Skeletal muscle satellite cell (primary cell): ENCODE data around the gene TCOF1.

Experiments
- H3K27me3 ChIP-seq: 2 replicates; pipeline ENCODE4 v1.7.0; 2013; ENCODE audit warnings: low read length; ENCODE audit not compliant: control insufficient read depth, insufficient read depth
- H3K36me3 ChIP-seq: 2 replicates; pipeline ENCODE4 v1.7.0; 2013; ENCODE audit warnings: mild to moderate bottlenecking, control low read depth, low read length; ENCODE audit not compliant: insufficient read depth
- H3K4me1 ChIP-seq: 2 replicates; pipeline ENCODE4 v1.7.0; 2013; ENCODE audit warnings: low read length; ENCODE audit not compliant: control insufficient read depth, insufficient read depth
- H3K4me2 ChIP-seq: 2 replicates; pipeline ENCODE4 v1.7.0; 2013; ENCODE audit warnings: mild to moderate bottlenecking, low read length
- H3K4me3 ChIP-seq: 2 replicates; pipeline ENCODE4 v1.7.0; 2013; ENCODE audit warnings: low read length
- H3K9ac ChIP-seq: 2 replicates; pipeline ENCODE4 v1.7.0; 2013; ENCODE audit warnings: mild to moderate bottlenecking, low read depth, low read length, moderate library complexity
- H3K9me3 ChIP-seq: replicated peaks from 2 replicates; pipeline ENCODE4 v1.7.0; 2013; ENCODE audit warnings: mild to moderate bottlenecking, control low read depth, low read length

The TCOF1 gene

DNA sequence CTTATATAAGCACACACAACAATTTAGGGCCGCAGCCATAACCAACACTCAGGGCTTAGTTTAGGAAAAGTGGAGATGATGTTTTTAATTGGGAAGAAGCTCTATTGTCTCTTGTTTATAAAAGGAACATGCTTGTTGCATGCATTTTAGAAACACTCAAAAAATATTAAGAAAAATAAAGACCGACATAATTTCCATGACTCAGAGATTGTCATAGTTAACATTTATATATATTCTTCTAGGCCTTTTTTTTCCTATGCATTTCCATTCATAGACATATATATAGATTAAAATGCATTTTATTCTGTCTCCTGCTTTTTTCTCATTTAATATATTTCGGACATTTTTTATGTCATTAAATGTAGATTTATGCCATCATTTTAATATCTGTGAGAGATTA is 41.2 kb upstream of the TCOF1 start:
- Histone ChIP-seq H3K9me3 (no peaks in the 10 kb centered on the region), H3K36me3 (no peaks in the 10 kb centered on the region), H3K27me3 (no peaks in the 10 kb centered on the region), H3K4me3 (no peak overlapping the region), H3K4me2 (no peak overlapping the region), H3K9ac (peak overlapping the region; percentile 32), H3K4me1 (peaks cover 54% of the 10 kb centered on the region)

- Histone ChIP-seq H3K9me3 (no peaks in the 10 kb centered on the region), H3K4me3 (peak overlapping the region; percentile 17), H3K36me3 (no peaks in the 10 kb centered on the region), H3K9ac (peak overlapping the region; percentile 59), H3K4me2 (peak overlapping the region; percentile 48), H3K27me3 (no peaks in the 10 kb centered on the region), H3K4me1 (peaks cover 55% of the 10 kb centered on the region)
Measured at GRCh38 chr5:150317048-150318003, 40.2 kb upstream of the TCOF1 start.

- no peaks in the 10 kb centered on the region for H3K36me3 ChIP-seq
- no peak overlapping the region for H3K4me3 ChIP-seq
- H3K4me1 ChIP-seq = peaks cover 53% of the 10 kb centered on the region
- no peaks in the 10 kb centered on the region for H3K27me3 ChIP-seq
- no peak overlapping the region for H3K4me2 ChIP-seq
- H3K9me3 ChIP-seq = no peaks in the 10 kb centered on the region
- no peak overlapping the region for H3K9ac ChIP-seq
Measured at GRCh38 chr5:150318613-150319483, 38.6 kb upstream of the TCOF1 start.

DNA sequence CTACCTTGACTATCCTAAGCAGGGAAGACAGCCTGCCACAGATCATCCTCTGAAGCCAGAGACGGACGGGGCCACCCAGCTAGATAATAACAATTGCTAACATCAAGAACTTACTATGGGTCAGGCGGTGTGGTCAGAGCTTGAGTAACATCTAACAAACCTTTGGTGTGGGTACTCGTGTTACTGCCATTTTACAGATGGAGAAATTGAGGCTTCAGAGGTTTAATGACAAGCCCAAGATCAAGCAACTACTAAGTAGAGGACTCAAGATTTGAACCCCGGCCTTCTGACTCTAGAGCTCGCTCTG is 38.1 kb upstream of the TCOF1 start:
- no peak overlapping the region for H3K4me2 ChIP-seq
- H3K4me1 ChIP-seq = peaks cover 48% of the 10 kb centered on the region
- no peaks in the 10 kb centered on the region for H3K9me3 ChIP-seq
- no peaks in the 10 kb centered on the region for H3K36me3 ChIP-seq
- no peaks in the 10 kb centered on the region for H3K27me3 ChIP-seq
- no peak overlapping the region for H3K4me3 ChIP-seq
- H3K9ac ChIP-seq = peak overlapping the region; percentile 3

DNA sequence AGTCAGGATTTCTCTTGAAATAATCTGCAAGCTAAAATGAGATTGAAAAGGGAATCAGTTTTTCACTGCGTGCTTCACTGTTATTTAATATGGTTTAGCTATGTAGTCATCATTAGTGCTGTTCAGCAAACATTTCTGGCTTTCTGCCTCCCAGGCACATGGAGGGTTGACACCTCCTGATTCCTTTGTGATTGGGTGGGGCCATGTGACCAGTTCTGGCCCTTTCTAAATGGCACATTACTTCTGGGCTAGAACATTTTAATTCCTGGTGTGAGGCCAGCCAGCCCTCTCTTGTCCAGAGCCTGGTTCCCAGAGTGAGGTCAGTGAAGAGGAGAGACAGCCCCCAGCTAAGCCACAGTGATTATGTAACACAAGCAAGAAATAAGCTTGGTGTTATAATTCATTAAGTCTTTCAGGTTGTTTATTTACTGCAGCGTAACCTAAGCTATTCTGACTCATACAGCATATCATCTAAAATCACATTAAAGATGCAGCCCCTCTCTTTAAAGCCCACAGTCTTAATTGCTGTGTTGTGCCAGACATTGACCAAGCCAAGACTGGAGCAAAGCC is 37.4 kb upstream of the TCOF1 start:
- H3K9ac ChIP-seq = peak overlapping the region; percentile 3
- H3K27me3 ChIP-seq = no peaks in the 10 kb centered on the region
- no peaks in the 10 kb centered on the region for H3K36me3 ChIP-seq
- H3K4me1 ChIP-seq = peaks cover 48% of the 10 kb centered on the region
- H3K4me3 ChIP-seq = no peak overlapping the region
- H3K4me2 ChIP-seq = no peak overlapping the region
- no peaks in the 10 kb centered on the region for H3K9me3 ChIP-seq

DNA sequence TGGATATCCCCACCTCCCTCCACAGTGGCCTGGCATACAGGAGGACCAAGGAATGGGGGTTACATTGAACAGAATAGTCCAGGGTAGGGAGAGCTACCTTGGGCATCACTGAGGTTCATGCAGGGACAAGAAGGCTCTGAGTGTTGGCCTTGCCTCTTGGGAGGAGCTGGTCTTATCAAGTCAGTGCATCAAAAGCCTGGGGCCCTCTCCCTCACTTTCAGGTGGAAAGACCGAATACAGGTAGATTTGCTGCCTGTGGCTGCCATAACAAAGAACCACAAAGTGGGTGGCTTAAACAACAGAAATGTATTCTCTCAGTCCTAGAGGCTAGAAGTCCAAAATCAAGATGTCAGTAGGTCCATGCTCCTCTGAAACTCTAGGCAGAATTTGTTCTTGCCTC is 36.3 kb upstream of the TCOF1 start:
- H3K36me3 ChIP-seq = no peaks in the 10 kb centered on the region
- no peaks in the 10 kb centered on the region for H3K9me3 ChIP-seq
- no peak overlapping the region for H3K9ac ChIP-seq
- no peak overlapping the region for H3K4me3 ChIP-seq
- no peak overlapping the region for H3K4me2 ChIP-seq
- H3K4me1 ChIP-seq = peaks cover 48% of the 10 kb centered on the region
- H3K27me3 ChIP-seq = no peaks in the 10 kb centered on the region

GRCh38 chr5:150321784-150322183 is 35.7 kb upstream of the TCOF1 start:
- Histone ChIP-seq H3K27me3 (no peaks in the 10 kb centered on the region), H3K9ac (no peak overlapping the region), H3K9me3 (no peaks in the 10 kb centered on the region), H3K36me3 (no peaks in the 10 kb centered on the region), H3K4me3 (no peak overlapping the region), H3K4me1 (peaks cover 44% of the 10 kb centered on the region), H3K4me2 (no peak overlapping the region)

GRCh38 chr5:150322202-150322601 is 35.3 kb upstream of the TCOF1 start:
- Histone ChIP-seq H3K4me2 (no peak overlapping the region), H3K4me3 (no peak overlapping the region), H3K36me3 (no peaks in the 10 kb centered on the region), H3K9ac (no peak overlapping the region), H3K9me3 (no peaks in the 10 kb centered on the region), H3K4me1 (peaks cover 40% of the 10 kb centered on the region), H3K27me3 (no peaks in the 10 kb centered on the region)

- no peak overlapping the region for H3K9ac ChIP-seq
- H3K4me1 ChIP-seq = peaks cover 31% of the 10 kb centered on the region
- H3K4me3 ChIP-seq = no peak overlapping the region
Measured at GRCh38 chr5:150323092-150323491, 34.4 kb upstream of the TCOF1 start.

DNA sequence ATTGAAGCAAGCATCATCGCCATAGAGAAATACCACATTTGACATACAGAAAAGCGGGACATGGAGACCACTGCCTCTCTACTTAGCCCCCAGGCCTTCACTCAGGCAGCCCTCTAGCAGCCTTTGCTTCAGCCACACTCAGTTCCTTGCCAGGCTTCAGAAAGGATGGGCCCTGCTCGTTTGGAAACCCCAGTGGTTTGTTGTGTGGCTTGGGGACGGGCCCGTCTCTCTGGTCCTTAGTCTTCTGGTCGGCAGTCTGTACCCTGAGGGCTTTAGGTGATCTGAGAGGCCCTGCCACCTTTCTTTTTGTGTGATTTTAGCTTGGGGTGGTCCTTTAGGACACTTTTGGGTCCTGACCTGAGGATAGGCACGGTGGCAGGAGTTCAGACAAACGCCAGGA is 33.7 kb upstream of the TCOF1 start:
- no peaks in the 10 kb centered on the region for H3K27me3 ChIP-seq
- no peak overlapping the region for H3K4me3 ChIP-seq
- no peaks in the 10 kb centered on the region for H3K36me3 ChIP-seq
- H3K9ac ChIP-seq = no peak overlapping the region
- H3K9me3 ChIP-seq = no peaks in the 10 kb centered on the region
- H3K4me1 ChIP-seq = peaks cover 24% of the 10 kb centered on the region
- H3K4me2 ChIP-seq = no peak overlapping the region

More at GRCh38 chr5:150323092-150323491, 34.4 kb upstream of the TCOF1 start:
- H3K27me3 ChIP-seq = no peaks in the 10 kb centered on the region
- no peaks in the 10 kb centered on the region for H3K9me3 ChIP-seq
- no peak overlapping the region for H3K4me2 ChIP-seq
- no peaks in the 10 kb centered on the region for H3K36me3 ChIP-seq

- no peaks in the 10 kb centered on the region for H3K36me3 ChIP-seq
- H3K4me1 ChIP-seq = peaks cover 8% of the 10 kb centered on the region
- no peaks in the 10 kb centered on the region for H3K27me3 ChIP-seq
- no peak overlapping the region for H3K4me3 ChIP-seq
- H3K4me2 ChIP-seq = no peak overlapping the region
- no peaks in the 10 kb centered on the region for H3K9me3 ChIP-seq
- no peak overlapping the region for H3K9ac ChIP-seq
Measured at GRCh38 chr5:150325426-150325825, 32.1 kb upstream of the TCOF1 start.
